T-helper 1 cell treated with Interleukin-12 subunit alpha and Interleukin-12 subunit beta and Interleukin-4 antibody, amounts not matched to agents 30 μg/mL and 1 μg/mL, for 36 hours (primary cell): ENCODE data around the gene DBR1.
"Not testable (repeated sequence)": the region's sequence is repeated elsewhere in the genome, so short reads cannot be mapped to it uniquely, and the experiment has no call there.

Experiments
- H3K27ac Mint-ChIP-seq: one replicate; pipeline ENCODE4 v1.8.0; 2021; ENCODE audit warnings: mild to moderate bottlenecking, mixed read lengths
- H3K27me3 Mint-ChIP-seq: one replicate; pipeline ENCODE4 v1.8.0; 2021; ENCODE audit warnings: low read depth, mixed read lengths
- H3K36me3 Mint-ChIP-seq: one replicate; pipeline ENCODE4 v1.8.0; 2021; ENCODE audit warnings: low read depth, mixed read lengths
- H3K4me1 Mint-ChIP-seq: one replicate; pipeline ENCODE4 v1.8.0; 2021; ENCODE audit warnings: low read depth, mixed read lengths
- H3K4me3 Mint-ChIP-seq: one replicate; pipeline ENCODE4 v1.8.0; 2021; ENCODE audit warnings: mild to moderate bottlenecking, moderate library complexity, mixed read lengths
- H3K9me3 Mint-ChIP-seq: one replicate; pipeline ENCODE4 v1.8.0; 2021; ENCODE audit warnings: mixed read lengths

DBR1 gene

GRCh38 chr3:138154534-138154933 lies 20.2 kb downstream of the DBR1 start:
- Mint-ChIP-seq H3K36me3 (no peaks in the 10 kb centered on the region), H3K9me3 (peaks cover 16% of the 10 kb centered on the region), H3K4me3 (no peak overlapping the region), H3K4me1 (no peaks in the 10 kb centered on the region), H3K27me3 (peaks cover 4% of the 10 kb centered on the region), H3K27ac (no peak overlapping the region)

- peaks cover 16% of the 10 kb centered on the region for H3K27me3 Mint-ChIP-seq
- no peak overlapping the region for H3K27ac Mint-ChIP-seq
- H3K4me1 Mint-ChIP-seq: no peaks in the 10 kb centered on the region
- H3K36me3 Mint-ChIP-seq: no peaks in the 10 kb centered on the region
- H3K4me3 Mint-ChIP-seq: no peak overlapping the region
- H3K9me3 Mint-ChIP-seq: peaks cover 7% of the 10 kb centered on the region
Observed at GRCh38 chr3:138148503-138148902, 26.2 kb downstream of the DBR1 start.

- peaks cover 27% of the 10 kb centered on the region for H3K27me3 Mint-ChIP-seq
- not testable (repeated sequence) for H3K9me3 Mint-ChIP-seq, H3K36me3 Mint-ChIP-seq, H3K4me3 Mint-ChIP-seq, H3K27ac Mint-ChIP-seq, H3K4me1 Mint-ChIP-seq
Observed at GRCh38 chr3:138142181-138142580, 32.5 kb downstream of the DBR1 start.

- Mint-ChIP-seq H3K4me3 (no peak overlapping the region), H3K4me1 (peaks cover 2% of the 10 kb centered on the region), H3K27me3 (peaks cover 24% of the 10 kb centered on the region), H3K36me3 (no peaks in the 10 kb centered on the region), H3K27ac (no peak overlapping the region), H3K9me3 (no peaks in the 10 kb centered on the region)
Observed at GRCh38 chr3:138140940-138141339, 33.8 kb downstream of the DBR1 start.

- no peak overlapping the region for H3K27ac Mint-ChIP-seq
- H3K4me3 Mint-ChIP-seq: no peak overlapping the region
- H3K9me3 Mint-ChIP-seq: no peaks in the 10 kb centered on the region
- no peaks in the 10 kb centered on the region for H3K36me3 Mint-ChIP-seq
- H3K4me1 Mint-ChIP-seq: peaks cover 2% of the 10 kb centered on the region
- peaks cover 21% of the 10 kb centered on the region for H3K27me3 Mint-ChIP-seq
Observed at GRCh38 chr3:138139691-138140090, 35.0 kb downstream of the DBR1 start.

- Mint-ChIP-seq H3K36me3 (no peaks in the 10 kb centered on the region), H3K27ac (no peak overlapping the region), H3K4me1 (peaks cover 2% of the 10 kb centered on the region), H3K4me3 (no peak overlapping the region), H3K9me3 (no peaks in the 10 kb centered on the region), H3K27me3 (peaks cover 29% of the 10 kb centered on the region)
Observed at GRCh38 chr3:138137861-138138260, 36.9 kb downstream of the DBR1 start.

- H3K36me3 Mint-ChIP-seq: no peaks in the 10 kb centered on the region
- peaks cover 35% of the 10 kb centered on the region for H3K27me3 Mint-ChIP-seq
- no peak overlapping the region for H3K4me3 Mint-ChIP-seq
- H3K9me3 Mint-ChIP-seq: no peaks in the 10 kb centered on the region
- H3K4me1 Mint-ChIP-seq: peaks cover 2% of the 10 kb centered on the region
- no peak overlapping the region for H3K27ac Mint-ChIP-seq
Observed at GRCh38 chr3:138136201-138136600, 38.5 kb downstream of the DBR1 start.

- no peaks in the 10 kb centered on the region for H3K36me3 Mint-ChIP-seq
- peaks cover 33% of the 10 kb centered on the region for H3K27me3 Mint-ChIP-seq
- no peak overlapping the region for H3K4me3 Mint-ChIP-seq
- H3K9me3 Mint-ChIP-seq: no peaks in the 10 kb centered on the region
- H3K27ac Mint-ChIP-seq: no peak overlapping the region
- H3K4me1 Mint-ChIP-seq: peaks cover 2% of the 10 kb centered on the region
Observed at GRCh38 chr3:138135833-138136194, 38.9 kb downstream of the DBR1 start.

GRCh38 chr3:138135146-138135832 lies 39.4 kb downstream of the DBR1 start:
- H3K27me3 Mint-ChIP-seq: peaks cover 35% of the 10 kb centered on the region
- no peaks in the 10 kb centered on the region for H3K9me3 Mint-ChIP-seq
- no peaks in the 10 kb centered on the region for H3K4me1 Mint-ChIP-seq
- H3K4me3 Mint-ChIP-seq: no peak overlapping the region
- H3K27ac Mint-ChIP-seq: no peak overlapping the region
- no peaks in the 10 kb centered on the region for H3K36me3 Mint-ChIP-seq

- no peaks in the 10 kb centered on the region for H3K4me1 Mint-ChIP-seq
- no peak within 1 kb of the TSS for H3K4me3 Mint-ChIP-seq
- H3K27ac Mint-ChIP-seq: no peak within 1 kb of the TSS
- H3K9me3 Mint-ChIP-seq: no peaks in the 10 kb centered on the region
- H3K27me3 Mint-ChIP-seq: peaks cover 36% of the 10 kb centered on the region
- no peaks in the 10 kb centered on the region for H3K36me3 Mint-ChIP-seq
Observed at GRCh38 chr3:138132239-138132638, 42.5 kb downstream of the DBR1 start, which contains the start of gene A4GNT. TSS of gene A4GNT (minus strand) at chr3:138132390. CDS start at chr3:138131256, 1,134 bp downstream.

GRCh38 chr3:138127636-138128365 lies 46.9 kb downstream of the DBR1 start:
- Mint-ChIP-seq H3K9me3 (no peaks in the 10 kb centered on the region), H3K36me3 (no peaks in the 10 kb centered on the region), H3K27ac (no peak overlapping the region), H3K27me3 (peaks cover 21% of the 10 kb centered on the region), H3K4me1 (no peaks in the 10 kb centered on the region), H3K4me3 (no peak overlapping the region)

GRCh38 chr3:138125548-138126221 lies 49.0 kb downstream of the DBR1 start:
- Mint-ChIP-seq H3K27ac (no peak overlapping the region), H3K27me3 (peaks cover 9% of the 10 kb centered on the region), H3K9me3 (no peaks in the 10 kb centered on the region), H3K4me1 (no peaks in the 10 kb centered on the region), H3K36me3 (no peaks in the 10 kb centered on the region), H3K4me3 (no peak overlapping the region)

GRCh38 chr3:138124706-138125355 lies 49.9 kb downstream of the DBR1 start:
- H3K4me1 Mint-ChIP-seq: no peaks in the 10 kb centered on the region

GRCh38 chr3:138124188-138124587 lies 50.5 kb downstream of the DBR1 start:
- Mint-ChIP-seq H3K4me1 (no peaks in the 10 kb centered on the region), H3K36me3 (no peaks in the 10 kb centered on the region), H3K4me3 (no peak overlapping the region), H3K27ac (no peak overlapping the region), H3K27me3 (peaks cover 9% of the 10 kb centered on the region), H3K9me3 (no peaks in the 10 kb centered on the region)

More at GRCh38 chr3:138124706-138125355, 49.9 kb downstream of the DBR1 start:
- Mint-ChIP-seq H3K36me3 (no peaks in the 10 kb centered on the region), H3K9me3 (no peaks in the 10 kb centered on the region), H3K27me3 (peaks cover 9% of the 10 kb centered on the region), H3K4me3 (no peak overlapping the region), H3K27ac (no peak overlapping the region)
